H1 (cell line): ENCODE data around the gene CREB3. TPM values are rescaled to one million over a fixed set of nuclear protein-coding genes. Genes with fewer than 3 reads are reported as not detected.

Experiments used
- ASH2L ChIP-seq: fragments of 200-600, 300-600 bp; sonication (generic); IDR thresholded peaks from one replicate; pipeline ENCODE4 v1.7.1; 2017; ENCODE audit warnings: low read length
- BCL11A ChIP-seq, 2 experiments: IDR thresholded peaks; one replicate each; pipeline ENCODE4 v1.6.1; 2011; ENCODE audit warnings: low read depth in 2 of 2, low read length in 2 of 2, mild to moderate bottlenecking in 2 of 2
- BRCA1 ChIP-seq: IDR thresholded peaks from 2 replicates; pipeline ENCODE4 v1.6.1; 2012; ENCODE audit warnings: low read depth, low read length, improper control_type of control experiment
- CTBP2 ChIP-seq: IDR thresholded peaks from 2 replicates; pipeline ENCODE4 v1.7.0; 2011; ENCODE audit warnings: borderline replicate concordance, mild to moderate bottlenecking, moderate library complexity, mixed read lengths, low read length; ENCODE audit not compliant: insufficient read depth, insufficient read length
- GABPA ChIP-seq: IDR thresholded peaks from 2 replicates; pipeline ENCODE4 v1.6.1; 2011; ENCODE audit warnings: mild to moderate bottlenecking, low read length, moderate library complexity, borderline replicate concordance; ENCODE audit not compliant: insufficient read depth
- NANOG ChIP-seq: IDR thresholded peaks from 2 replicates; pipeline ENCODE4 v1.6.1; 2011; ENCODE audit warnings: low read length, low read depth, mild to moderate bottlenecking, inconsistent platforms; ENCODE audit not compliant: insufficient read depth, poor library complexity, severe bottlenecking
- POLR2A ChIP-seq, 2 experiments: IDR thresholded peaks; 1 replicate in 1 of 2; 2 replicates in 1 of 2; pipeline ENCODE4 v1.6.1; 2011; ENCODE audit warnings: low read depth in 2 of 2, low read length in 2 of 2, mild to moderate bottlenecking in 2 of 2; ENCODE audit errors: control extremely low read depth in 1 of 2
- POLR2AphosphoS5 ChIP-seq: IDR thresholded peaks from 2 replicates; pipeline ENCODE4 v1.6.1; 2011; ENCODE audit warnings: low read depth, low read length
- RBBP5 ChIP-seq: IDR thresholded peaks from 2 replicates; pipeline ENCODE4 v1.7.1; 2012; ENCODE audit warnings: low read depth, mild to moderate bottlenecking, inconsistent platforms, low read length, moderate library complexity, borderline replicate concordance
- SIN3A ChIP-seq, 2 experiments: IDR thresholded peaks in 1 of 2; conservative IDR thresholded peaks in 1 of 2; 2 replicates each; pipeline ENCODE4 v1.6.1; 2011 to 2012; ENCODE audit warnings: low read length in 2 of 2, improper control_type of control experiment in 1 of 2, low read depth in 1 of 2, mild to moderate bottlenecking in 1 of 2
- SIRT6 ChIP-seq: IDR thresholded peaks from one replicate; pipeline ENCODE4 v1.7.1; 2012; ENCODE audit warnings: low read length, inconsistent platforms
- SP2 ChIP-seq: IDR thresholded peaks from 2 replicates; pipeline ENCODE4 v1.6.1; 2012; ENCODE audit warnings: mild to moderate bottlenecking, low read length, inconsistent platforms
- SP4 ChIP-seq: IDR thresholded peaks from 2 replicates; pipeline ENCODE4 v1.6.1; 2012; ENCODE audit warnings: low read length, inconsistent platforms
- SRF ChIP-seq: IDR thresholded peaks from 2 replicates; pipeline ENCODE4 v1.6.1; 2011; ENCODE audit warnings: mild to moderate bottlenecking, low read depth, low read length, moderate library complexity
- YY1 ChIP-seq: IDR thresholded peaks from 2 replicates; pipeline ENCODE4 v1.6.1; 2011; ENCODE audit warnings: low read depth, mild to moderate bottlenecking, low read length
- polyA plus RNA-seq, 7 experiments: library from polyadenylated mRNA; depleted of rRNA in 3 of 7; stranded (reverse) in 5 of 7; unstranded in 2 of 7; fragments of >200 nt in 5 of 7; fragments of 200-250 nt in 2 of 7; gene quantifications; 1 replicate in 5 of 7; 2 replicates in 1 of 7; 4 replicates in 1 of 7; pipeline versions ENCODE4 v1.2.1 to v1.2.3, GENCODE V29; 2011 to 2013; ENCODE audit warnings: missing spikeins in 2 of 7, mixed read lengths in 2 of 7
- total RNA-seq: library from RNA; stranded (reverse); fragmentation: NEBNext Ultra II Directional; extraction: Animal tissue kit (Norgen Biotek cat#: 25700); gene quantifications from 2 replicates; pipeline ENCODE4 v1.2.1, GENCODE V29; 2021
- TF ChIP-seq, protein P1 (sequence below): IDR thresholded peaks from 2 replicates; pipeline ENCODE4 v1.6.1; 2012; ENCODE audit warnings: inconsistent platforms
- TF ChIP-seq, protein P2 (sequence below), 3 experiments: IDR thresholded peaks; 1 replicate in 2 of 3; 2 replicates in 1 of 3; pipeline versions ENCODE4 v1.5.1 to v1.6.1; 2011; ENCODE audit warnings: low read length in 3 of 3, mild to moderate bottlenecking in 3 of 3, inconsistent platforms in 2 of 3, low read depth in 1 of 3, moderate library complexity in 1 of 3; ENCODE audit not compliant: insufficient read depth in 1 of 3; ENCODE audit errors: control extremely low read depth in 1 of 3
- TF ChIP-seq, protein P3 (sequence below): IDR thresholded peaks from 2 replicates; pipeline ENCODE4 v1.6.1; 2012; ENCODE audit warnings: low read length, inconsistent platforms
- TF ChIP-seq, protein P4 (sequence below): IDR thresholded peaks from 2 replicates; pipeline ENCODE4 v1.6.1; 2011; ENCODE audit warnings: low read length, improper control_type of control experiment

CREB3 gene
- total and polyA plus RNA-seq, 2 of the 8 experiments (the other 6 are each of a cell fraction or from before 2014, with no cell fraction given), result 24.4 to 25.7 TPM

DNA sequence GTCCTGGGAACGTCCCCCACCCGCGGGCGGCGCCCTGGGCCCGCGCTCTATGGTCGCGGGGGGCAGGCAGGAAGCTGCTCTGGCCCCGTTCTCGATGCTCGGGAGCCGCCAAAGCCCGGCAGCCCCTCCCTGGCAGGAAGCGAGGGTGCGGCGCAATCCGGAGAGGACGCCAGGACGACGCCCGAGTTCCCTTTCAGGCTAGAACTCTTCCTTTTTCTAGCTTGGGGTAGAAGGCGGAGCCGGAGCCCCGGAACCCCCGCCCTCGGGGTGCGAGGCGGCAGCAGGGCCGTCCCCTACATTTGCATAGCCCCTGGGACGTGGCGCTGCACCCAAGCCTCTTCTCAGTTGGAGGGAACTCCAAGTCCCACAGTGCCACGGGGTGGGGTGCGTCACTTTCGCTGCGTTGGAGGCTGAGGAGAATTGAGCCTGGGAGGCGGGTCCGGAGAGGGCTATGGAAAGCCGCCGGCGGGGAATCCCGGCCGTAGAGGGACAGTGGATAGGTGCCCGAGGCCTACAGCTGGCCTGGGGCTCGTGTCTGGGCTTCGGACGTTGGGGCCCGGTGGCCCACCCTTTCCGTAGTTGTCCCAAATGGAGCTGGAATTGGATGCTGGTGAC lies at the start of gene CREB3, which contains the start of gene TLN1 (continued):
- TF ChIP-seq, protein P1, sequence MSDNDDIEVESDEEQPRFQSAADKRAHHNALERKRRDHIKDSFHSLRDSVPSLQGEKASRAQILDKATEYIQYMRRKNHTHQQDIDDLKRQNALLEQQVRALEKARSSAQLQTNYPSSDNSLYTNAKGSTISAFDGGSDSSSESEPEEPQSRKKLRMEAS, result peak; percentile 22
- TF ChIP-seq POLR2A (IDR thresholded peaks at IDR 0.05; ENCODE audit: control extremely low read depth in 1 of 2, low read depth in 2 of 2, low read length in 2 of 2) (peak; percentile 76 to 77), ASH2L (peak; percentile 51), BCL11A (IDR thresholded peaks at IDR 0.05; ENCODE audit: low read depth in 2 of 2, low read length in 2 of 2) (no peak), GABPA (peak; percentile 87), SRF (peak; percentile 11; the same call in 1 of the 2 replicates), POLR2AphosphoS5 (peak; percentile 72; the same call in 1 of the 2 replicates), SIN3A (conservative IDR thresholded peaks at IDR 0.05 in 1 of 2, IDR thresholded peaks at IDR 0.05 in 1 of 2; ENCODE audit: low read depth in 1 of 2, low read length in 2 of 2) (peak in 1 of 2 experiments; percentile 85; a peak in 1 of 4 replicates), SP2 (peak; percentile 92), SP4 (peak; percentile 84; the same call in 1 of the 2 replicates), RBBP5 (no peak), BRCA1 (no peak), SIRT6 (no peak), NANOG (no peak), CTBP2 (no peak), YY1 (peak; percentile 55; the same call in 1 of the 2 replicates)
- TF ChIP-seq, protein P2, sequence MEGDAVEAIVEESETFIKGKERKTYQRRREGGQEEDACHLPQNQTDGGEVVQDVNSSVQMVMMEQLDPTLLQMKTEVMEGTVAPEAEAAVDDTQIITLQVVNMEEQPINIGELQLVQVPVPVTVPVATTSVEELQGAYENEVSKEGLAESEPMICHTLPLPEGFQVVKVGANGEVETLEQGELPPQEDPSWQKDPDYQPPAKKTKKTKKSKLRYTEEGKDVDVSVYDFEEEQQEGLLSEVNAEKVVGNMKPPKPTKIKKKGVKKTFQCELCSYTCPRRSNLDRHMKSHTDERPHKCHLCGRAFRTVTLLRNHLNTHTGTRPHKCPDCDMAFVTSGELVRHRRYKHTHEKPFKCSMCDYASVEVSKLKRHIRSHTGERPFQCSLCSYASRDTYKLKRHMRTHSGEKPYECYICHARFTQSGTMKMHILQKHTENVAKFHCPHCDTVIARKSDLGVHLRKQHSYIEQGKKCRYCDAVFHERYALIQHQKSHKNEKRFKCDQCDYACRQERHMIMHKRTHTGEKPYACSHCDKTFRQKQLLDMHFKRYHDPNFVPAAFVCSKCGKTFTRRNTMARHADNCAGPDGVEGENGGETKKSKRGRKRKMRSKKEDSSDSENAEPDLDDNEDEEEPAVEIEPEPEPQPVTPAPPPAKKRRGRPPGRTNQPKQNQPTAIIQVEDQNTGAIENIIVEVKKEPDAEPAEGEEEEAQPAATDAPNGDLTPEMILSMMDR (IDR thresholded peaks at IDR 0.05; ENCODE audit: control extremely low read depth in 1 of 3, insufficient read depth in 1 of 3, low read depth in 1 of 3, low read length in 3 of 3), result 0 out of 4 replicates have a peak, but pooled peaks of 1 of the 3 experiments have one; percentile 11
- TF ChIP-seq, protein P3, sequence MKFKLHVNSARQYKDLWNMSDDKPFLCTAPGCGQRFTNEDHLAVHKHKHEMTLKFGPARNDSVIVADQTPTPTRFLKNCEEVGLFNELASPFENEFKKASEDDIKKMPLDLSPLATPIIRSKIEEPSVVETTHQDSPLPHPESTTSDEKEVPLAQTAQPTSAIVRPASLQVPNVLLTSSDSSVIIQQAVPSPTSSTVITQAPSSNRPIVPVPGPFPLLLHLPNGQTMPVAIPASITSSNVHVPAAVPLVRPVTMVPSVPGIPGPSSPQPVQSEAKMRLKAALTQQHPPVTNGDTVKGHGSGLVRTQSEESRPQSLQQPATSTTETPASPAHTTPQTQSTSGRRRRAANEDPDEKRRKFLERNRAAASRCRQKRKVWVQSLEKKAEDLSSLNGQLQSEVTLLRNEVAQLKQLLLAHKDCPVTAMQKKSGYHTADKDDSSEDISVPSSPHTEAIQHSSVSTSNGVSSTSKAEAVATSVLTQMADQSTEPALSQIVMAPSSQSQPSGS, result no peak
- TF ChIP-seq, protein P4, sequence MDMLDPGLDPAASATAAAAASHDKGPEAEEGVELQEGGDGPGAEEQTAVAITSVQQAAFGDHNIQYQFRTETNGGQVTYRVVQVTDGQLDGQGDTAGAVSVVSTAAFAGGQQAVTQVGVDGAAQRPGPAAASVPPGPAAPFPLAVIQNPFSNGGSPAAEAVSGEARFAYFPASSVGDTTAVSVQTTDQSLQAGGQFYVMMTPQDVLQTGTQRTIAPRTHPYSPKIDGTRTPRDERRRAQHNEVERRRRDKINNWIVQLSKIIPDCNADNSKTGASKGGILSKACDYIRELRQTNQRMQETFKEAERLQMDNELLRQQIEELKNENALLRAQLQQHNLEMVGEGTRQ, result no peak
